CD14-positive monocyte (primary cell): Measurements from ENCODE around the gene REG3G. TPM values are rescaled to one million over a fixed set of nuclear protein-coding genes. Genes with fewer than 3 reads are reported as not detected.

Source experiments
- DNase-seq, 3 donors: peaks; one replicate each; pipeline ENCODE4 v3.0.0-alpha.2; 2011 to 2022
- H2AFZ ChIP-seq: 2 replicates; pipeline ENCODE4 v1.6.0; 2012; ENCODE audit warnings: mild to moderate bottlenecking, low read depth, low read length, inconsistent platforms; ENCODE audit not compliant: insufficient read depth, poor library complexity, severe bottlenecking
- H3K27ac ChIP-seq, 2 donors: 1 replicate in 1 of 2; 2 replicates in 1 of 2; pipeline ENCODE4 v1.5.1; 2012 to 2013; ENCODE audit warnings: low read length in 2 of 2, control low read depth in 1 of 2, inconsistent platforms in 1 of 2, low read depth in 1 of 2, mild to moderate bottlenecking in 1 of 2
- H3K27me3 ChIP-seq, 2 donors: one replicate each; pipeline versions ENCODE4 v1.6.0 to v1.6.1; 2011 to 2013; ENCODE audit warnings: low read length in 2 of 2; ENCODE audit not compliant: control insufficient read depth in 2 of 2, insufficient read depth in 2 of 2
- H3K36me3 ChIP-seq, 2 donors: replicated peaks in 1 of 2; 1 replicate in 1 of 2; 2 replicates in 1 of 2; pipeline versions ENCODE4 v1.5.1 to v1.6.1; 2012 to 2013; ENCODE audit warnings: low read length in 2 of 2, control low read depth in 1 of 2, inconsistent platforms in 1 of 2, mild to moderate bottlenecking in 1 of 2; ENCODE audit not compliant: insufficient read depth in 2 of 2, control insufficient read depth in 1 of 2
- H3K4me1 ChIP-seq, 2 donors: 1 replicate in 1 of 2; 2 replicates in 1 of 2; pipeline versions ENCODE4 v1.5.1 to v1.6.1; 2012 to 2013; ENCODE audit warnings: low read length in 2 of 2, control low read depth in 1 of 2, inconsistent platforms in 1 of 2, mild to moderate bottlenecking in 1 of 2, moderate library complexity in 1 of 2; ENCODE audit not compliant: insufficient read depth in 2 of 2, control insufficient read depth in 1 of 2
- H3K4me2 ChIP-seq: replicated peaks from 2 replicates; pipeline ENCODE3; 2012; ENCODE audit warnings: low read length, moderate library complexity, mild to moderate bottlenecking; ENCODE audit not compliant: poor library complexity, severe bottlenecking; ENCODE audit errors: extremely low read depth
- H3K4me3 ChIP-seq, 3 experiments: fragments of 200-600 bp in 1 of 3; sonication (generic) in 1 of 3; replicated peaks in 1 of 3; 1 replicate in 2 of 3; 2 replicates in 1 of 3; pipeline ENCODE4 v1.5.1; 2011 to 2013; ENCODE audit warnings: low read length in 3 of 3, mild to moderate bottlenecking in 3 of 3, control low read depth in 2 of 3, low read depth in 2 of 3, inconsistent platforms in 1 of 3, moderate library complexity in 1 of 3
- H3K79me2 ChIP-seq: 2 replicates; pipeline ENCODE4 v1.6.0; 2012; ENCODE audit warnings: mild to moderate bottlenecking, control low read depth, inconsistent platforms, low read length, moderate library complexity; ENCODE audit not compliant: insufficient read depth
- H3K9ac ChIP-seq: 2 replicates; pipeline ENCODE4 v1.6.0; 2017; ENCODE audit warnings: low read length, mild to moderate bottlenecking; ENCODE audit not compliant: insufficient read depth, poor library complexity, severe bottlenecking
- H3K9me3 ChIP-seq, 2 donors: replicated peaks in 1 of 2; 1 replicate in 1 of 2; 2 replicates in 1 of 2; pipeline versions ENCODE4 v1.5.1 to v1.6.1; 2012 to 2013; ENCODE audit warnings: low read length in 2 of 2, control low read depth in 1 of 2; ENCODE audit not compliant: control insufficient read depth in 1 of 2, insufficient read depth in 1 of 2
- H4K20me1 ChIP-seq: 2 replicates; pipeline ENCODE4 v1.6.0; 2012; ENCODE audit warnings: mild to moderate bottlenecking, low read length, control low read depth, moderate library complexity; ENCODE audit not compliant: insufficient read depth
- H3K27ac Mint-ChIP-seq, 7 donors: one replicate each; pipeline ENCODE4 v1.8.0; 2020; ENCODE audit warnings: mild to moderate bottlenecking in 7 of 7, mixed read lengths in 7 of 7, moderate library complexity in 6 of 7, inconsistent platforms in 2 of 7
- H3K27me3 Mint-ChIP-seq, 3 donors: one replicate each; pipeline ENCODE4 v1.8.0; 2021 to 2022; ENCODE audit warnings: low read depth in 3 of 3, mild to moderate bottlenecking in 3 of 3, mixed read lengths in 3 of 3, moderate library complexity in 3 of 3, inconsistent platforms in 1 of 3
- H3K36me3 Mint-ChIP-seq, 2 donors: one replicate each; pipeline ENCODE4 v1.8.0; 2020; ENCODE audit warnings: mixed read lengths in 2 of 2, inconsistent platforms in 1 of 2, mild to moderate bottlenecking in 1 of 2
- H3K4me1 Mint-ChIP-seq: one replicate; pipeline ENCODE4 v1.8.0; 2020; ENCODE audit warnings: mild to moderate bottlenecking, mixed read lengths
- H3K4me3 Mint-ChIP-seq, 2 donors: one replicate each; pipeline ENCODE4 v1.8.0; 2020; ENCODE audit warnings: mild to moderate bottlenecking in 2 of 2, mixed read lengths in 2 of 2, moderate library complexity in 1 of 2
- H3K9me3 Mint-ChIP-seq, 7 donors: one replicate each; pipeline ENCODE4 v1.8.0; 2020 to 2022; ENCODE audit warnings: mixed read lengths in 7 of 7, mild to moderate bottlenecking in 6 of 7, moderate library complexity in 6 of 7, inconsistent platforms in 2 of 7
- CTCF ChIP-seq: fragments of 200-600 bp; IDR thresholded peaks from one replicate; pipeline ENCODE4 v1.8.0; 2022; ENCODE audit warnings: antibody characterized with exemption, mild to moderate bottlenecking
- WGBS: methylation state at CpG from one replicate; pipeline ENCODE4 v1.1.5; 2013; ENCODE audit warnings: missing lambda C conversion rate; ENCODE audit not compliant: insufficient coverage; 5-methylcytosine and 5-hydroxymethylcytosine counted together
- intact Hi-C, 2 donors: fragments of 100-400 bp; cut with micrococcal nuclease; formaldehyde crosslinking; loops; one replicate each; pipeline versions ENCODE4 v1.15.0 to v1.15.1; 2023
- polyA plus RNA-seq, 3 donors: library from polyadenylated mRNA; depleted of rRNA in 1 of 3; unstranded in 2 of 3; stranded (reverse) in 1 of 3; fragments of 300-500 nt in 2 of 3; fragments of >200 nt in 1 of 3; fragmentation: Illumina TruSeq in 2 of 3; gene quantifications; 1 replicate in 2 of 3; 2 replicates in 1 of 3; pipeline ENCODE4 v1.2.3, GENCODE V29; 2012 to 2021

REG3G gene
- polyA plus RNA-seq, 3 donors, result not detected

- H3K36me3 ChIP-seq, result no peaks in the 10 kb centered on the region
- H3K79me2 ChIP-seq, result no peaks in the 10 kb centered on the region
- Mint-ChIP-seq H3K4me3 (no peak overlapping the region), H3K27me3 (peaks cover 0 to 2% (median 0%) of the 10 kb centered on the region in 3 donors), H3K9me3 (peaks cover 0 to 3% (median 0%) of the 10 kb centered on the region in 7 donors), H3K4me1 (no peaks in the 10 kb centered on the region), H3K27ac (no peak overlapping the region), H3K36me3 (no peaks in the 10 kb centered on the region)
- no peak overlapping the region for H3K4me2 ChIP-seq
- H3K27ac ChIP-seq, result no peak overlapping the region
- H3K27me3 ChIP-seq, result no peaks in the 10 kb centered on the region
- no peak for DNase-seq
- H3K4me1 ChIP-seq, result no peaks in the 10 kb centered on the region
- no peak overlapping the region for H3K4me3 ChIP-seq
- TF ChIP-seq CTCF, result no peak
- no peaks in the 10 kb centered on the region for H3K9me3 ChIP-seq
- WGBS, result 70% methylated on average over 3 of the region's 4 CpGs
- no peak overlapping the region for H2AFZ ChIP-seq
- intact Hi-C loops, result no loop called here
- H3K9ac ChIP-seq, result no peak overlapping the region
- no peaks in the 10 kb centered on the region for H4K20me1 ChIP-seq
Measured at GRCh38 chr2:79011496-79011895, 14.0 kb upstream of the REG3G start.

GRCh38 chr2:79013629-79014028 lies 11.9 kb upstream of the REG3G start:
- Histone ChIP-seq H3K27ac (no peak overlapping the region), H3K4me2 (no peak overlapping the region), H4K20me1 (no peaks in the 10 kb centered on the region), H3K4me3 (no peak overlapping the region), H3K9me3 (no peaks in the 10 kb centered on the region), H3K4me1 (no peaks in the 10 kb centered on the region), H3K36me3 (no peaks in the 10 kb centered on the region), H3K27me3 (no peaks in the 10 kb centered on the region), H3K79me2 (no peaks in the 10 kb centered on the region), H2AFZ (no peak overlapping the region), H3K9ac (no peak overlapping the region)
- H3K27ac Mint-ChIP-seq, result no peak overlapping the region
- no peak for DNase-seq
- intact Hi-C loops, result no loop called here
- no peak overlapping the region for H3K4me3 Mint-ChIP-seq
- H3K4me1 Mint-ChIP-seq, result no peaks in the 10 kb centered on the region
- peaks cover 0 to 1% (median 0%) of the 10 kb centered on the region in 3 donors for H3K27me3 Mint-ChIP-seq
- peaks cover 0 to 3% (median 0%) of the 10 kb centered on the region in 7 donors for H3K9me3 Mint-ChIP-seq
- TF ChIP-seq CTCF, result no peak
- H3K36me3 Mint-ChIP-seq, result no peaks in the 10 kb centered on the region
- WGBS, result 84% methylated on average over 4 of the region's 6 CpGs
